Subcutaneous adipose tissue (tissue), 4 donors: ENCODE measurements around the gene NEXMIF. TPM values are rescaled to one million over a fixed set of nuclear protein-coding genes. Genes with fewer than 3 reads are reported as not detected.

Experiments used
- total RNA-seq, 4 donors: library from RNA; depleted of rRNA; stranded (reverse); fragments of >200 nt; gene quantifications; one replicate each; pipeline ENCODE4 v1.1.0, GENCODE V29; 2016
- TF ChIP-seq, protein P1 (sequence below): fragments of 450-650 bp; IDR thresholded peaks from one replicate; pipeline ENCODE4 v1.5.1; 2016; ENCODE audit warnings: low read depth, mild to moderate bottlenecking, control low read depth, antibody characterized with exemption, moderate library complexity

NEXMIF gene
- total RNA-seq, 4 donors from 2014 or later, result 0.22 to 0.49 (median 0.36) TPM

GRCh38 chrX:74922922-74923543 lies 2.2 kb downstream of the NEXMIF start:
- TF ChIP-seq, protein P1, sequence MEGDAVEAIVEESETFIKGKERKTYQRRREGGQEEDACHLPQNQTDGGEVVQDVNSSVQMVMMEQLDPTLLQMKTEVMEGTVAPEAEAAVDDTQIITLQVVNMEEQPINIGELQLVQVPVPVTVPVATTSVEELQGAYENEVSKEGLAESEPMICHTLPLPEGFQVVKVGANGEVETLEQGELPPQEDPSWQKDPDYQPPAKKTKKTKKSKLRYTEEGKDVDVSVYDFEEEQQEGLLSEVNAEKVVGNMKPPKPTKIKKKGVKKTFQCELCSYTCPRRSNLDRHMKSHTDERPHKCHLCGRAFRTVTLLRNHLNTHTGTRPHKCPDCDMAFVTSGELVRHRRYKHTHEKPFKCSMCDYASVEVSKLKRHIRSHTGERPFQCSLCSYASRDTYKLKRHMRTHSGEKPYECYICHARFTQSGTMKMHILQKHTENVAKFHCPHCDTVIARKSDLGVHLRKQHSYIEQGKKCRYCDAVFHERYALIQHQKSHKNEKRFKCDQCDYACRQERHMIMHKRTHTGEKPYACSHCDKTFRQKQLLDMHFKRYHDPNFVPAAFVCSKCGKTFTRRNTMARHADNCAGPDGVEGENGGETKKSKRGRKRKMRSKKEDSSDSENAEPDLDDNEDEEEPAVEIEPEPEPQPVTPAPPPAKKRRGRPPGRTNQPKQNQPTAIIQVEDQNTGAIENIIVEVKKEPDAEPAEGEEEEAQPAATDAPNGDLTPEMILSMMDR, result no peak

DNA sequence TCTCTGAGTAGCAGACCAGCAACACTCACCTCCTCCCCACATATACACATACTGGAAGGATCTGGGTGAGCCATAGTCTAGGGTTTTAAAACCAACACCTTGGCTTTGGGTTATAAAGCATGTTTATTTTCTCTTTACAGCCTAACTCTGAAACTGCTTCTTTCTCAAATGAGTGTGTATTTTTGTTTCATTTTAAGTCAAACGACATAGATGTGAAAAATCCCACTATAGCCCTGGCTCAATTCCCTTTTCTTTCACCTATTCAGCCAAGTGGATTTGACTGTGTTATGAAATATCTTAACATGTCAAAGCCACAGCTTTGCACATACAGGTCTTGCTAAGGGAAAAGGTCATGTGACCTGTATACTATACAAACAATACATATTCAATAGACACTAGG lies 13.8 kb downstream of the NEXMIF start:
- TF ChIP-seq, protein P1, result no peak

DNA sequence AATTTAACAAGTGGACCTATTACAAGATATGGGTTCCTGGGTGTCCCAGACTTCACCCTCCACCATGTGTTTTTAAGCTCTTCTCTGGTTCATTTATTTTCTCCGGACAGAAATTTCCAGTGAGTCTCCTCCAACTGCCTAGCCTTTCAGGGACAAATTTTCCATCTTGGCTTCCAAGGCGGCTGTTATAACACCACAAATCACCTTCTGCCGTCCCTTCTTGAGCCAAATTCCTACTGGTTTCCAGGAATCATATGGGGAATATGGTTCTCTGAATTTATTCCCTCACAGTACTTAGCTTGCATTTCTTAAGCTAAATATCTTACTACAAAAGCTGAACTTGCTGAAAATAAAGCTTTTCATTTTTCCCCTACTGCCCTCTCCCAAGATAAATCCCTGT lies 18.8 kb downstream of the NEXMIF start:
- TF ChIP-seq, protein P1, result no peak

DNA sequence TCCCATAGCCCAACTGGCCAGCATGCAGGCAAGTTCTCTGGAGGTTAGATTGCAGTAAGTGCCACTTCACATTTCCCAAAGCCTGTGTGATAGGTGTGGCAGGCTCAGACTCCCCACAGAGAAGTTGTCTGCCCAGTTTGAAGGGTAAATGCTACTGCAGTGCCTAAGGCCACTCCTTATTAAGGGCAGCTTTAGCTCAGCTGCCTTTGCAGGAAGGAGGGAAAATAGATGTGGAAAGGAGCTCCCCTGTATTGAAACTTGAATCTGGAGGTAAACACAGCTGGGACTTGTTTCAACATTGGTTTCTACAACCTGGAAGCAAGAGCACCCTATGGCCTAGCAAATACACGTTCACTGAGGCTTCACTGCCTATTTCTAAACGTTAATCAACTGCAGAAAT lies 22.4 kb downstream of the NEXMIF start:
- TF ChIP-seq, protein P1, result no peak

GRCh38 chrX:74892561-74892960 lies 32.7 kb downstream of the NEXMIF start:
- TF ChIP-seq, protein P1, result no peak

GRCh38 chrX:74890676-74891430 lies 34.4 kb downstream of the NEXMIF start:
- TF ChIP-seq, protein P1, result no peak

- TF ChIP-seq, protein P1, result no peak
Observed at GRCh38 chrX:74865725-74866124, 59.5 kb downstream of the NEXMIF start.
